Measurements from ENCODE around the gene TSGA10IP.
A peak's percentile ranks its signal among the peaks of the same experiment; 100 is the strongest.
"Not testable (repeated sequence)": the region's sequence is repeated elsewhere in the genome, so short reads cannot be mapped to it uniquely, and the experiment has no call there.

Gene TSGA10IP

GRCh38 chr11:65947603-65948125 lies 2.4 kb downstream of the TSGA10IP start:
- DNase-seq, result no peak

DNA sequence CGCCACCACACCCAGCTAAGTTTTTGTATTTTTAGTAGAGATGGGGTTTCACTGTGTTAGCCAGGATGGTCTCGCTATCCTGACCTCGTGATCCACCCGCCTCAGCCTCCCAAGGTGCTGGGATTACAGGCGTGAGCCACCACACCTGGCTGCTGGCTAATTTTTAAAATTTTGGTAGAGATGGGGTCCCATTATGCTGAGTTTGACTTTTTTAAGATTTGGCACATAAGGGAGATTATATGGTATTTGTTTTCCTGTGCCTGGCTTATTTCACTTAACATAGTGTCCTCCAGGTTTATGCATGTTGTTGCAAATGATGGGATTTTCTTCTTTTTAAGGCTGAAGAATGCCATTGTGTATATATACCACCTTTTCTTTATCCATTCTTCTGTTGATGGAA lies 5.4 kb downstream of the TSGA10IP start:
- not testable (repeated sequence) for DNase-seq

- not testable (repeated sequence) for DNase-seq
Observed at GRCh38 chr11:65951641-65952040, 6.4 kb downstream of the TSGA10IP start.

- no peak for DNase-seq
Observed at GRCh38 chr11:65952052-65952521, 6.8 kb downstream of the TSGA10IP start.

- no peak for DNase-seq
Observed at GRCh38 chr11:65953471-65953870, 8.2 kb downstream of the TSGA10IP start.

DNA sequence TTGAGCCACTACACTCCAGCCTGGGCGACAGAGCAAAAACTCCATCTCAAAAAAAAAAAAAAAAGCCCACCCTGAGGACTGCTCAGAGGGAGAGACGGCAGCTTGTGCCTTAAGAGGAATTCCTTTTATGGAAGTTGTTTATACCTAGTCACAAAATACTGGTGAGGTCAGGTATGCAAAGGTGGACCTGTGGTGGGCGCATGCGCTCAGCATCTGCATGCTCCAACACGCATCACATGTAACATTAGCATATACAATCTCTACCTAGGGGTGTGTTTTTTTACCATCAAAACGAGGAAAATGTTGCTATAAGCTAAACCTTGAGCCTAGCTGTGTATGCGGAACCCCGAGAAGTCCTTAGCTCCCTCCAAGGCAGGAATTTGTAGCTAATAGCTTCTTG lies 9.5 kb downstream of the TSGA10IP start:
- DNase-seq, result no peak

DNA sequence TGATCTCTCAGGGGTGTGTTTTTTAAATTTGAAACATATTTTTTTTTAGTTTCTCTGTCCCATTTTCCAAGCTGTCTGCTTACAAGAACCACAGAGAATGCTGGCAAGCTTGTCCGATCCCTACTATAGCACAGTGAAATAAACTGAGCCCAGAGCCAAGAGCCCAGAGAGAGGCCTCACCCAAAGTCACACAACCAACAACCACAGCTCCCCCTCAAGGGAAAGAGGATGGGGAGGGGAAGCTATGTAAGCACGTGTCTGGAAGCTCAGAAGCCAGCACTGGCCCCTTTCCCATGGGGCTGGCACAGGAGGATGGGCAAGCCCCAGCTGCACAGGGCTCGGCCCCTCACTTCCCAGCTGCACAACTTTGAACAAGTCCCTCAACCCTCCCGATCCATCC lies 13.0 kb downstream of the TSGA10IP start:
- DNase-seq, result no peak

DNA sequence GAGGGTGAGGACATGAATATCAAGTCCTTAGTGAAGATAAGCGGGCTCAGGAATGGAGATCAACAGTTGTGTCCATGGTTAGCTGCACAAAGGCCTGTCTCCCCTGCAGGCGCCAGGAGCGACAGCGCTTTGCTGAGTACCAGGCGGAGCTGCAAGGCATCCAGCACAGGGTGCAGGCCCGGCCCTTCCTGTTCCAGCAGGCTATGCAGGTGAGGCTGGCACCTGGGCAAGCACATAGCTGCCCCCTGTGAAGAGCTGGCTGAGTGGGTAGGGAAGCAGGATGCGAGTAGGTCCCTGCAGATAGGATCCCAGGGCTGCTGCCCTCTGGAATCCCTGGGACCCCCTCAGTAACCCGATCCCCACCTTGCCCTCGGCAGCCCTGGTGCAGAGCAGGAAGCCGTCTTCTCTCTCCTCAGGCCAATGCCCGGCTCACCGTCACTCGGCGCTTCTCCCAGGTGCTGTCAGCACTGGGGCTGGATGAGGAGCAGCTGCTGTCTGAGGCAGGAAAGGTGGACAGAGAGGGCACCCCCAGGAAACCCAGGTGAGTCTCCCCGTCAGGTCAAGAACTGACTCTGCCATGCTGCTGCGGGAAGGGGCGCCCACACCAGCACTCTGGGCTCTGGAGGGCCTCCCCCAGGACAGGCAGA lies 13.6 kb downstream of the TSGA10IP start:
- DNase-seq, result no peak

GRCh38 chr11:65960824-65961266 lies 15.6 kb downstream of the TSGA10IP start:
- DNase-seq, result no peak

- DNase-seq, result peak; percentile 95
Observed at GRCh38 chr11:65961267-65962140, 16.2 kb downstream of the TSGA10IP start, which contains the start of gene SART1. Gene SART1, plus strand, starts transcription at chr11:65961734. Its CDS starts 47 bp downstream, at chr11:65961781.

DNA sequence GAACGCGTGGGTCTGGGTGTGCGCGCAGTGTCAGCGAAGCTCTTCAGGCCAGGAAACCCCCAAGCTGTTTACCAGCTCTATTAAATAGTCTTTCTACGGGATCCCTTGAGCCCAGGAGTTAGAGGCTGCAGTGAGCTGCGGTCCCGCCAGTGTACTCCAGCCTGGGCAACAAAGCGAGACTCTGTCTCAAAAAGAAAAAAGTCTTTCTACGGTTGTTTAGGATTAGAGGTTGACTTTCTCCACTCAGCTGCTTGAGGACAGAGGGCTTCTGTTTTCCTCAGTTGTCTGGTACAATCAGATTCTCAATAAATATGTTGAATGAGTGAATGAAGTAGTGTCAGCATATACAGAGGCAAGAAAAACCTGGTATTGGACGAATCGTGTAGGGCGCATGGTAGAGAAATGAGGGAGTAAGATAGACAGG lies 16.9 kb downstream of the TSGA10IP start:
- DNase-seq, result no peak

DNA sequence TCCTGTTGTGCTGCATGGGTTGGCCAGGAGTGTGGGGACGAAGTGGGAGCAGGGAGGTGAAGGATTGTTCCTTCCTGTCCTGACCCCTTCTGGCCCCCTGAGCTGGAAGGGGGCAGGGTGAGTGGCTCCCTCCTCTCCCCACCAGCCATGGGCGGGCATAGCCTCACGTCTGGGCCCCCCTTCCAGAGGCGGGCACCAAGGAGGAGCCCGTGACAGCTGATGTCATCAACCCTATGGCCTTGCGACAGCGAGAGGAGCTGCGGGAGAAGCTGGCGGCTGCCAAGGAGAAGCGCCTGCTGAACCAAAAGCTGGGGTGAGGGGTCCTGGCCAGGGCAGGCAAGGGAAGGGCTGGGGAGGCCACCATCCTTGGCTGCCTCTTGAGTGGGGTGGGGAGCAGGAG lies 19.6 kb downstream of the TSGA10IP start:
- no peak for DNase-seq

DNA sequence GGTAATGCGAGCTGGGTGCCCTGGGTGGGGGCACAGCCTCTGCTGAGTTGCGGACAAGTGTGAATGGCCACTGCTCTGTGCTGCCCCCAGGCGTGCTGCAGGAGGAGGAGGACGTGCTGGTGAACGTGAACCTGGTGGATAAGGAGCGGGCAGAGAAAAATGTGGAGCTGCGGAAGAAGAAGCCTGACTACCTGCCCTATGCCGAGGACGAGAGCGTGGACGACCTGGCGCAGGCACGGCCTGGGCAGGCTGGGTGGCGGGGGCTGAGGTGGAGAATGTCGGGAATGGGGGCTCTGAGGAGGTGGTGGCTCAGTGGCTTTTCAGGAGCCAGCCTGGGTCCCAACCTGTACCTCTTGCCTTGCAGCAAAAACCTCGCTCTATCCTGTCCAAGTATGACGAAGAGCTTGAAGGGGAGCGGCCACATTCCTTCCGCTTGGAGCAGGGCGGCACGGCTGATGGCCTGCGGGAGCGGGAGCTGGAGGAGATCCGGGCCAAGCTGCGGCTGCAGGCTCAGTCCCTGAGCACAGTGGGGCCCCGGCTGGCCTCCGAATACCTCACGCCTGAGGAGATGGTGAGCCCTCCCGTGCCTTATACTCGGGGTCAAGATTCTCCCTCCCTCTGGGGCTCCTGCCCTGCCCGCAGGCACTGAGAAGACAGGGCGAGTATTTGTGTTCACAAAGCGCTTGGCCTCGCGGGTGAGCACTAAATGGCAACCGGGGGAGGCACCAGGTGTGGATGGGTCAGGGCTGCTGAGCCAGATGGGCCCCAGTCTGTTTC lies 20.9 kb downstream of the TSGA10IP start:
- DNase-seq, result no peak

GRCh38 chr11:65967329-65967934 lies 22.2 kb downstream of the TSGA10IP start:
- no peak for DNase-seq

- DNase-seq, result no peak
Observed at GRCh38 chr11:65968600-65969482, 23.6 kb downstream of the TSGA10IP start.

DNA sequence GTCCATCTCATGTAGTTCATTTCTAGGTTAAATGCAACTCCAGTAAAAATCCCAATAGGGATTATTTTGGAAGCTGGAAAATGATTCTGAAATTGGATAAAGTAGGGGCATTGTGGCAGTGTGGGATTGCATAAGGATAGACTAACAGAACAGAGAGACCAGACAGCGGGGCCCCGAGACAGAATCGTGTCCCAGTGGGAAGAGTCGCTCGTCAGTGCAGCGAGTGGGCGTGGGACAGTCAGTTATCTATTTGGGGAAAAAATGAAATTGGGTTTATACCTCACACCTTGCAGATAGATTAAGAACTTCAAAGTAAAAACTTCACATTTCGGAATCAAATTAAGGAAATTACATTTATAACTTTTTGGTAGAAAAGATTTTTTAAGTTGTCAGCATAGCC lies 26.8 kb downstream of the TSGA10IP start:
- no peak for DNase-seq

GRCh38 chr11:65973439-65974110 lies 28.3 kb downstream of the TSGA10IP start:
- no peak for DNase-seq

DNA sequence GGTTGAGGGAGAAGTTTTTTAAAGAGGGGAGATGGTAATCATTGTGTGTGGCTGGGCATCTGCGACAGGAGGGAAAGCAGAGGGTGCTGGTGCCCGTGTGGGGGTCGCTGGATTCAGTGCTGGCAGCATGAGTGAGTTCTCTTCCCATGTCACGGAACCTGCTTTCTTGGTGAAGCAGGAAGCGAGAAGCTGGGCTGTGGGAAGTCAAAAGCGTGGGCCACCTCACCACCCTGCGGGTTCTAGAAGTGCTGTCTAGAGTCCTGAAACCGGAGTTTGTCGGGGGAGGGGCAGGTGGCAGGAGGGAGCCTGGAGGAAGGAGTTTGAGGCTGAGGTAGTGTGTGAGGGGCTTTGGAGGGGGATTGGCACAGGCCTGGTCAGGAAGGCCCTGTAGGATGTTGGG lies 30.5 kb downstream of the TSGA10IP start:
- no peak for DNase-seq

GRCh38 chr11:65976216-65977176 lies 31.2 kb downstream of the TSGA10IP start:
- no peak for DNase-seq

Data from effector CD8-positive, alpha-beta T cell (primary cell).